HG02938 (cell line): ENCODE measurements around the gene BTG1.

Source experiments
- ATAC-seq: cut with Tn5 transposase; IDR thresholded peaks from one replicate; pipeline ENCODE4 v1.9.1; 2021; ENCODE audit warnings: mild to moderate bottlenecking, moderate library complexity; ENCODE audit not compliant: unreplicated experiment

Gene BTG1, protein sequence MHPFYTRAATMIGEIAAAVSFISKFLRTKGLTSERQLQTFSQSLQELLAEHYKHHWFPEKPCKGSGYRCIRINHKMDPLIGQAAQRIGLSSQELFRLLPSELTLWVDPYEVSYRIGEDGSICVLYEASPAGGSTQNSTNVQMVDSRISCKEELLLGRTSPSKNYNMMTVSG

DNA sequence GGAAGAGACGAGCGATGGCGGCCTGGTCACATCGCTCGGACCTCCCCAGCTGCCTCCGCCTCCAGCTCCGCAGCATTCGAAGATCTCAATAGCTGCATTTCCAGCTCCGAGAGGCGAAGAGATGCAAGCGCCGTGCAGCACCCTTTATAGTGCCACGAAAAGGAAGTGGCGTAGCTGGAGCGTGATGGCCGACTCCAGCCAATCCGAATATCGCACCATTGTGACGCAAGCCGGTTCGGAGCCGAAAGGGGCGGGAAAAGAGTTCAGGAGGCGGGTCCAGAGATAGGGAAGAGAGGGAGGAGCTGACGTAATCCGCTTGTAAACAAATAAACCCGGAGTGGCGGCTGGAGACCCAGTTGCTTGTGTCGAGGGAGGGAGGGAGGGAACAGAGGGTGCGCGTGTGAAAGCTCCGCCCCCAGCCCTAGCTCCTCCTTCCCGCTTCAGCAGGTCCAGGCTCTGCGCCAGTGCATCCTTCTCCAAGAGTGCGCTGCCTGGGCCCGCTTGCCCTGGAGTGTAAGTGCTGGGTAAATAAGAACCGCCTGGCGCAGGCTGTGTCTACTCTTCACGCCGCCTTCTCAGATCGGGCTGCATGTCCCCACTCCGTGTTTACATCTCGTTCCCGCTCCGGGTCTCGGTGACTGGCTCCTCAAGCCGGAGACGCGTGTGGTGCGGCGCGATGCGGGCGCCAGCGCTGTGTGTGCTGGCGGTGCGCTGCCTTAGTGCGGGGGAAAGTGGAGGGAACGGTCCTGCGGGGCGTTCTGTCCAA is at the start of gene BTG1:
BTG1 (minus strand) TSS at position 116 of the 766 bp plus-strand sequence. CDS start 311 bp downstream, outside the sequence.
- ATAC-seq: peak; percentile 77

DNA sequence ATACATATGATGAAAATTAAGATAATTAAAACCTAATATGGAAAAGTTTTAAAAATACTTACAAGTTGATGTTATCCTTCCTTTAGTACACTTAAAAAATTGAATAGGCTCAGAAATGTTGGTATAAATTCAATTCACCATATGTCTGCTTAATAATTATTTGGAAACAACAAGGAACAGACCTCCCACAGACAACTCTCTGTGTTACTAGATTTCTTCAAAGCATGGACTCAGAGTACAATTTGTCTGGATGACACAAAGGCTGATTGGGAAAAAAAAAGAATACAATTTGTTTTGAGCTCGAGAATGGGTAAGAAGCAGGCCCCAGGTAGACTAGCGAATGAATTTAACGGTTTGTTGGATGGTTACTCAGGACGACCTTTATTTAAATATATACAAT is 48.9 kb upstream of the BTG1 start:
- ATAC-seq: no peak

DNA sequence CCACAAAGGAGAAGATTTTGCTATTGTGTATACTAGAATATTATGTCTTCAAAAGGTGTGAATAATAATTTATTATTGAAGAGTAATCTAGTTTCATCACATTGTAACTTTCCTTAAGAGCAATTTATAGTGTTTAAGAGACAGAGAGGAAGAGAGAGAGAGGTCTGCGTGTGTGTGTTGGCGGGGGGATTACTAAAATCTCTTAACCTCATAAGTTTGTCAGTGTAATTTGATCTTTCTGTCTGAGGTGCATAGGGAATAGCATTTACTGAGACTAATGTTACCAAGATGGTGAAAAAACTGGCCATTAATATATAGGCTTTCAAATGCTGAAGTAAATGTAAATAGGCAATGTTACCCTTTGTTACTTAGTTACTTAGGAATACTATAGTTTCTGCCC is 48.2 kb upstream of the BTG1 start:
- ATAC-seq: no peak

DNA sequence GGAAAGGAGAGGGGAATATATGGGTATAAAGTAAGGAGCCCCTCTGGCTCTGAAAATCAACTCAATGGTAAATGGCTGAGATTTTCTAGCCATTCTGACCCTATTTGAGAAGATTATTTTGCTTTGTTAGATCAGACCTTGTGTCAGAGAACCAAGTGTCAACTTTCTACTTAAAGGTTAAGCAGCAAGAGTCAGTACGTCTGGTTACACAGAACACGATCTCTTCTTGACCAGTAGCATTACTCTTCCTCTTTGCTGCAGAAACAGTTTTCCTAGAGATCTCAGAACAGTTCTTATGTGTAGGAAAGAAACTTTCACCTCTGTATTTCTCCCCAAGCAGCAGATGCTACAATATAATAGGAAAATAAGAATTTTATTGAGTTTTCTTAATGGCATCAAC is 47.4 kb upstream of the BTG1 start:
- no peak for ATAC-seq

DNA sequence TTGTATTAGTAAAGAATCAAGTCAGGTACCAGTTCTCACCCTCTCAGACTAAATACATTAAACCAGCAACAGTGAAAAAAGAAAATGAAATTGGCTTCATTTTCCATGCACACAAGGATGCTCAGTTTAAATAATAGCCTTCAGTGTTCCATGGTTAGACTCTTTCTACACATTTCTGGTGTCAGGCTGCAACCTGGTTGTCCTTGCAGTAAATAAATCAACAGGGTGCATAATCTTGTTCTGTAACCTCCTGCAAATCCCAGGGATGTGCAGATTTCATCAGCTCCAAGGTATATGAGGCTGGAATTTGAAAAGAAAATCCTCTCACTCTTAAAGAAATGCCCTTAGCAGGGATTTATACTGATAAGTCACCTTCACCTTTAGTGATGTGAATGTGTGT is 46.7 kb upstream of the BTG1 start:
- ATAC-seq: no peak

- ATAC-seq: no peak
These were observed 45.4 kb upstream of the BTG1 start for GRCh38 chr12:92191061-92191460.

- ATAC-seq: no peak
These were observed 43.0 kb upstream of the BTG1 start for GRCh38 chr12:92188517-92189188.

DNA sequence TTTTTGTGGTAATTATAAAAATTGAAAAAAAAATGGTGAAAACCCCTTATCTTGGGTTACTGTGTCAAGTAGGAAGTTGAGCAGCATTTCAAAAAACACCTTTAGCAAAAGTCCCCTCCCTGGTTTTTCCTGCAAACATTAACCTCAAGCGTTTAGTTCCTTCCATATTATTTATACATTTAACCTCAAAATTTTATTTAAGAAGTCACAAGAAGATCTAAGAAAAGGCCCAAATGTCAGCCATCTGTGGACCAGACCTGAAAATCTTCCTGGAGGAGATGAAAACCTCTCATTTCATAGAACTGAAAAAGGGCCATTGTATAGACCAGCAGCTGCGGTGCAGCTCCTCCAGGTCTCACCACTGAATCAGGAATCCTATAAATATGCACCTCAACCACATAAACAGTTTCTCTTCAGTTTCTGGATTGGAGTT is 40.4 kb upstream of the BTG1 start:
- no peak for ATAC-seq

DNA sequence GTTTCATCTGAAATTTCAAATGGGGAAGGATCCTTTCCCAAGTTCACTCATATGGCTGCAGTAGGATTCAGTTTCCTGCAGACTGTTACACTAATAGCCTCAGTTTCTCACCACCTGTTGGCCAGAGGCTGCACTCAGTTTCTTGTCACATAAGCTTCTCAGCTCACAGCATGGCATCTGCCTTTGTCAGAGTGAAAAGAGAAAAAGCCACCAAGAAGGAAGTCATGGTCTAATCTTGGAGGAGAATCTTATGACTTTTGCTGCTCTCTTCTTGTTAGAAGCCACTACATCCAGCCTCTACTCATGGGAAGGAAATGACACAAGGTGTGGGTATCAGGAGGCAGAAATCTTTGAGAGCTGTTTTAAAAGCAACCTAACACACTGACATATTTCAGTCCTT is 39.4 kb upstream of the BTG1 start:
- peak; percentile 58 for ATAC-seq

DNA sequence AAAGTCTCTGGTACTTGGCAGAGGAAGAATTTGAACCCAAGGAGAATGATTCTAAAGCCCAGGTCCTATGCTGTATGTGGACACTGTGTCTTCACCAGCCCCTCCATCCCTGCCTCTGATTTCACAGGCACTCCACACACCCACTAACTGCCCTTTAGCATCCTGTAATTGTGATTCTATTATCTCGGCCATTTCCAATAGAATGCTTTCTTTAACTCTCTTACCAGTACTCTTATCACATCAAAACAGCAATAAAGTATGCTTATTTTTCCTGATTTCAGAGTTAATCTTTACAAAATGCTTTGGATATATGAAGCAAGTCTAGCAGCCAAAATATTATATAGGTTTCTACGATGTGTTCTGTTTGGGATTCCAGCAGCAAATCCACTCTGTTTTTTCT is 37.9 kb upstream of the BTG1 start:
- no peak for ATAC-seq

DNA sequence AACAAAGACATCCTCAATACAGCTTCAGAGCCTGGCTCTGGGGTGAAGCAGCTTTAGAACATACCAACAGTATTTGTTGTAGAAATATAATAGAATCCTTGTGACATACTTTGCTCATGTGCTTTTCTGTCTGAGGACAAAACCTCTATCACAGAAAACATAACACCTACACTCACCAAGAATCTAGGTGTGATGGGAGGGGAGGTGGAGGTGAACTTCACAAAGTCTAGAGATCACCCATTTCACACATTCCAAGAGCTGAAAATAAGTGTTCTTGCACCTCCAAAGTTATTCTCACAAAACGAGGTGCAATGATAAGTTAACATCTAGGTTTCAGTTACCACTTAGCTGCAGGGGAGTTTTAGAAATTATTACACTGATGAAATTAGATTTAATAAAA is 32.7 kb upstream of the BTG1 start:
- no peak for ATAC-seq

- no peak for ATAC-seq
These were observed 31.0 kb upstream of the BTG1 start for GRCh38 chr12:92176646-92177045.

DNA sequence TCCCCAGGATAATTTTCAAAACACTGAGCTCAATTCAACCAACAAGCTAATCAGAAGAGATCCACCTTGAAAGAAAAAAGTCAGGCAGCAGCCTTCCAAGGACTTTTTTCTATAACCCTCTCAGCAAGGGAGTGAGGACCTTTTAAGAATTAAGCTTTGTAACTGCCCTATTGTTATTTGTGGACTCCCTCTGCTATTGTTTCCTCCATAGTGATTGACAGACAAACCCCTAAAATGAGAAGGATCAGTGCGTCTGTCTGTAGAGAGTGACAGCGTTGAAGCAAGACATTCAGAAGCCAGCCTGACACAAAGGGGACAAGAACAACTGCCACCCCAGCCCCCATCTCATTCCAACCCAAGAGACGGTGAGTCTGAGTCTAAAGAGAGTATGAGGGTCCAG is 30.3 kb upstream of the BTG1 start:
- ATAC-seq: no peak

- no peak for ATAC-seq
These were observed 24.4 kb upstream of the BTG1 start for GRCh38 chr12:92170050-92170449.

GRCh38 chr12:92167075-92167474 is 21.4 kb upstream of the BTG1 start:
- no peak for ATAC-seq

DNA sequence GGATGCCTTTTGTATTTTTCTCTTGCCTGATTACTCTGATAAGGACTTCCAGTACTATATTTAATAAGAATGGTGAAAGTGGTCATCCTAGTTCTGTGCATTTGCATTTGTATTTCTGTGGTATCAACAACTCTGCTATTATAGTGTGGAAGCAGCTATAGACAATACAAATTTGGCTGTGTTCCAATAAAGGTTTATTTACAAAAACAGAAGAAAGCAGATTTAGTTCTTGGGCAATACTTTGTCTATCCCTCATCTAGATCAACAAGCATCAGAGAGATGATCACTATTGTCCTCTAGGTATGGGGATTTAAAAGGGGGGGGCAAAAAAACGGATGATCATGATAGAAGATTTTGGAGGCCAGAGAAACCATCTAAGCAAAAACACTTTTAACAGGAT is 19.1 kb upstream of the BTG1 start:
- no peak for ATAC-seq

DNA sequence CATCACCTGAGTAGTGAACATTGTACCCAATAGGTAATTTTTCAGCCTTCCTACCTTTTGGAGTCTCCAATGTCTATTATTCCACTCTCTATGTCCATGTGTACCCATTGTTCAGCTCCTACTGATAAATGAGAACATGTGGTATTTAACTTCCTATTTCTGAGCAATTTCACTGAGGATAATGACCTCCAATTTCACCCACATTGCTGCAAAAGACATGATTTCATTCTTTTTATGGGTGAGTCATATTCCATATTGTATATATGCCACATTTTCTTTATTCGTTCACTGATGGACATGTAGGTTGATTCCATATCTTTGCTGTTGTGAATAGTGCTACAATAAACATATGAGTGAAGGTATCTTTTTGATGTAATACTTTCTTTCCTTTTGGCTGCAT is 16.4 kb upstream of the BTG1 start:
- no peak for ATAC-seq

DNA sequence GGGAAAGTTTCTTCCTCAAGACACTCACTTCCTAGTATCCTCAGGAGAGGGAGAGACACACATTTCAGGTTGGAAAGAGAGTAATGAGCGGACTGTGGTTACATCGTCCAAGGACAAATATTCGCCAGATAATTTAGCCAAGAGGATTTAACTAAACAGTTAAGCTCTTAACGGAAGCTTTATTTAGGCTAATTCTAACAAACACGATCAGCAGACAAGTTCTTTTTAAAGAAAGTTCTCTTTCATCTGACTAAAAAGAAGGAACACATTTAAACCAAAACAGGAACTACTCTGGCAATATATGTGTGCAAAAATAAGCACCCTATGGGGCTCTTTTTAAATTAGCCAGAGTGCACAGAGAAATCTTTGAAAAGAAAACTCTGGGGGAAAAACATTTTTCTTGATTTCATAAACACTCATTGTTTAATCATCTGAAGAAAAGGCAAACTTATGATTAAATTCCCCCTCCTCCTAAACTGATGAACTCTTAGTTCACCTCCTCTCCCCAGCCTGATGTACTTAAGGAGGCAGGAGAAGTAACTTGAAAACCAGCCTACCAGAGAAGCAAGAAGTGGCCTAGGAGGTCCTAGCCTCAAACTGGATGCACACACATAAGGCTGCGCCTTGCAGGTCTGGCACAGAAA is 13.3 kb upstream of the BTG1 start:
- ATAC-seq: no peak

DNA sequence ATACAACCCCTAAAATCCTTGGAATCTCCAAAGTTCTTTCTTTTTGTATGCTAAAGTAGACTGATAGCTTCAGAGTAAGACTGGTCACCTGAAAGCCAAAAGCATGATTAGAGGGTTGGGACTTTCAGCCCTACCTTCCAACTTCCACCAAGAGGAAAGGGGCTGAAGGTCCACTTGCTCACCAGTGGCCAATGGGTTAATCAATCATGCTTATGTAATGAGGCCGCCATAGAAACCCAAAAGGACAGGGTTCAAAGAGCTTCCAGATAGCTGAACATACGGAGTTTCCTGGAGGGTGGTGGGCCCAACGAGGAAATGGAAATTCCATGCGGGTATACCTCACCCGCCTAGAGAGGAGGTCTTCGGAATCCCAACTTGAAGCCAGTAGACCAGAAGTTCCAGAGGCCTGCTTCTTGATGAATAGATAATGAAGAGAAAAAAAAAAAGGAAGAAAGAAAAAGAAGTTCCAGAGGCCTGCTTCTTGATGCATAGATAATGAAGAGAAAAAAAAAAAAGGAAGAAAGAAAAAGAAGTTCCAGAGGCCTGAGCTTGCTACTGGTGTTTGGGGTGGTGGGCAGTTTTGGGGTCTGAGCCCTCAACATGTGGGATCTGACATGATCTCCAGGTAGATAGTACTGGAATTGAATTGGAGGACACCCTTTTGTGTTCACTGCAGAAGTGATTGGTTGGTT is 11.2 kb upstream of the BTG1 start:
- no peak for ATAC-seq

DNA sequence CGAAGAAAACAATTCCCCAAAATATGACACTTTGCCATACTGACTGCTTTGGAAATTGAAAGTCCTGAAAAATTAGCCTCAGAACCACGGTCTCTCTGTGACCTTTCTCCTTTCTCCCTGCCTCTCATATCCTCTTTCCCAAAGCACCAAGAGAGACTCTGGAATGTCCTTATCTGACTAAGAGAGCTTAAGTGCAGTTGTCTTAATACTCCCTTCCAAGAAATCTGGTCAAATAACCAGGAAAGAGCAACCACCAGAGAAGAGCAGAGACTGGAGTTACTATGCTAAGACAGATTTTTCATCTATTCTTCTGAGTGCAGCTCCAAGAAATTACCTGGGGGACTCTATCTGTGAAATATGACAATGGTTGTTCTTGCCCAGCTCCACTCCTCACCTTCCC is 10.5 kb upstream of the BTG1 start:
- no peak for ATAC-seq

DNA sequence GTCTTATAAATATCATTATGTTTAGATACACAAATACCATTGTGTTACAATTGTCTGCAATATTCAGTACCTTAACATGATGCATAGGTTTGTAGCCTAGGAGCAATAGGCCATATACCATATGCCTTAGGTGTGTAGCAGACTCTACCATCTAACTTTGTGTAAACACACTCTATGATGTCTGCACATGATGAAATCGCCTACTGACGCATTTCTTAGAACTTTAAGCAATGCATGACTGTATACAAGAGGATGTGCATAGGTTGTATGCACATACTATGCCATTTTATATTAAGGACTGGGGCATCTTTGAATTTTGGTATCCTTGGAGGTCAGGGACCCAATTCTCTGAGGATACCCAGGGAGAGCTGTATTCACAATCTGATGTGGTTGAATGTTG is 10.1 kb upstream of the BTG1 start:
- ATAC-seq: no peak
